ENCODE measurements around the gene ARHGAP22.

DNA sequence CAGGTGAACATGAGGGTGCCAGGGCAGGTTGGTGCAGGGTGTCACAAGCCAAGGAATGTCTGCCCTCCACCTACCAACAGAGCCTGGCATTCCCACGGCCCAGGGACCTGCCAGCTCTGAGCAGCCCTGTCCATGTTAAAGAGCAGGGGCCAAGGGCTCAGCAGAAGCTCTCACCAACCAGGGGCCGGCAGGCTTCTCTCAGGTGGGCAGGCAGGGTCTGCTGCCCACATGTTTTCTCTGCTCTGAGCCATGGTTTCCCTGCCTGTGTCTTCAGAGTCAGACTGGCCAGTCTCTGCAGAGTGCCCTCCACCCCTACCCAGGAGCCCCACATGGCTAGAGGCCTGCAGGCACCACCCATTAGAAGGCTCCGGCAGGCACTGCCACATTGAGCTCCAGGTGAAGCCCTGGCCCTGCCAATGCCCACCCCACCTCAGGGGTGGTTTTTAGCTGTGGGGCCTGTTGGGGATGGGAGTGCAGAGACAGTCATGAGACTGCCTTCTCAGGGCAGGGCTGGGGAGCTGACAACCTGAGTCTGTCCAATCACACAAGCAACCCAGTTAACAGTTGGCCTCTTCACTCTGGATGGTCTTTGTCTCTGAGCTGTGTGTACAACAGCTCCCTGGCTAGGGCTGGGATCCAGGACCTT is 135.9 kb downstream of the ARHGAP22 start:
- no peak for TF ChIP-seq POLR2A (IDR thresholded peaks at IDR 0.05; ENCODE audit: low read depth, low read length)
- no peak for TF ChIP-seq TAF1 (IDR thresholded peaks at IDR 0.05; ENCODE audit: low read depth, low read length)
- TF ChIP-seq POLR2AphosphoS5 (IDR thresholded peaks at IDR 0.05; ENCODE audit: low read depth, low read length), result no peak
- TF ChIP-seq PAX5 (IDR thresholded peaks at IDR 0.05; ENCODE audit: insufficient read depth, low read length, severe bottlenecking), result no peak
